ENCODE results near the gene NLRP8.

Gene NLRP8

DNA sequence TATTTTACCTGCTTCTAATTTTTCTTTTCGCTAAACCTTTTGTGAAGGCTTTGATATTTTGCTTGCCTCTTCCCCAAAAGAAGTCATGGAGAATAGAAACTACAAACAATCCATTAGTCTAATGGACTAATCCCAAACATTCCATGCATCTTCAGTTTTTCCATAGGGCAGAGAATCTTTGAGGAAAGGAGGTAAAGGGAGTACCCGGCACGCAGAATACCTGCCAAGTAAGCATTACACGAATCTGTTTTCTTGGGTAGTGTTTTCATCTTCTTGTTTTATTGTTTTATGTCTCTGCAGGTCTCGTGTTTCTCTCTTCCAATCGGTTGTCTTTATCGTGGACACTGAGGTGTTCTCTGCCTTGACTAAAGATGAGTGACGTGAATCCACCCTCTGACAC, at the start of gene NLRP8:
TSS of gene NLRP8 (plus strand) at position 301 of the 400 bp plus-strand sequence.
- TF ChIP-seq, protein P1, sequence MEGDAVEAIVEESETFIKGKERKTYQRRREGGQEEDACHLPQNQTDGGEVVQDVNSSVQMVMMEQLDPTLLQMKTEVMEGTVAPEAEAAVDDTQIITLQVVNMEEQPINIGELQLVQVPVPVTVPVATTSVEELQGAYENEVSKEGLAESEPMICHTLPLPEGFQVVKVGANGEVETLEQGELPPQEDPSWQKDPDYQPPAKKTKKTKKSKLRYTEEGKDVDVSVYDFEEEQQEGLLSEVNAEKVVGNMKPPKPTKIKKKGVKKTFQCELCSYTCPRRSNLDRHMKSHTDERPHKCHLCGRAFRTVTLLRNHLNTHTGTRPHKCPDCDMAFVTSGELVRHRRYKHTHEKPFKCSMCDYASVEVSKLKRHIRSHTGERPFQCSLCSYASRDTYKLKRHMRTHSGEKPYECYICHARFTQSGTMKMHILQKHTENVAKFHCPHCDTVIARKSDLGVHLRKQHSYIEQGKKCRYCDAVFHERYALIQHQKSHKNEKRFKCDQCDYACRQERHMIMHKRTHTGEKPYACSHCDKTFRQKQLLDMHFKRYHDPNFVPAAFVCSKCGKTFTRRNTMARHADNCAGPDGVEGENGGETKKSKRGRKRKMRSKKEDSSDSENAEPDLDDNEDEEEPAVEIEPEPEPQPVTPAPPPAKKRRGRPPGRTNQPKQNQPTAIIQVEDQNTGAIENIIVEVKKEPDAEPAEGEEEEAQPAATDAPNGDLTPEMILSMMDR (IDR thresholded peaks at IDR 0.05), result no peak

DNA sequence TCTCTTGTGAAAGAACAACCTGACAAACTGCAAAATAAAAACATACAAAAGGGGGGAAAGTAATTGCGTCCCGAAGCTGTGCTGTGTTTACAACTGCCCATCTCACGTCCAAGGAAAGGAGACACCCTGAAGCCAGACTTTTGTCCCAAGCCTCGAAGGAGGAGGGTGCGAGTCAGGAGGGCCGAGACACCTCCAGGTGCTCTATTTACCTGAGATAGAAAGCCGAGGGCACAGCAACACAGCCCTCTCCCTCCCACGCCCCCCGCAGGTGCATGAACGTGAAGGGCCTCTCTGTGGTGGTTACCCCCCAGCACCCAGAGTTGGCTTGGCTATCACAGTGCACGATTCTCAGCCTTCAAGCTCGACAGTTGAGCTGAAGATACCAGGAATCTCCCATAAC, 48.7 kb upstream of the NLRP8 start:
- TF ChIP-seq, protein P1 (IDR thresholded peaks at IDR 0.05), result no peak

DNA sequence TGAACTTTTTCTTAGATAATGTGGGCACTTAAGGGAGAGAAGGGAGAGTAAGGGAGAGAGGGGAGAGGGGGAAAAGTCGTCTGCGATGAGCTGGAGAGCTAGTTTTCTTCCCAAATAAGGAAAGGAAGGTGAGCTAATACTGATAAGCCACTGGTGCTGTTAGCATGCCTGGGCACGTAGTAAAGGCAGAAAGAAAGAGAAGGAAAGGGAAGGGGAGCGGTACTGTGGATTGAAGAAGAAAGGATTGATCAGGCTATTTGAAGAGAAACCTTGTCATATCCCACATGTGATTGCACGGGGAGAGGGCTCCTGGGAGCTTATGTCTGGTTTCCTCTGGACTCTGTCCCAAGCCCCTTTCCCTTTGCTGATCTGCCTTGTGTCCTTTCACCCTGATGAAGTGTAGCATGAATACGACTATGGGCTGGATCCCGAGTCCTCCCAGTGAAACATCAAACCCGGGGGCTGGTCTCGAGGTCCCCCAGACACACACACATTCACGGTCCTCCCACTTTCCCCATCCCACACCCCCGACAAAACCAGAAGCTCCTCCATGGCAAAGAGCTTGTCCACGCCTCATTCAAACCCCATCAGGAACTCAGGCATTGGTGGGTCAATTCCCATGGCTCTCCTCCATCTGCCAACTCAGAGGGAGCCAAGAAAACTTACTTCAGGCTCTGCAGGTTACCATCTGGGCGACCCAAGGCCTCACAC, 46.1 kb upstream of the NLRP8 start:
- TF ChIP-seq, protein P1 (IDR thresholded peaks at IDR 0.05), result no peak

DNA sequence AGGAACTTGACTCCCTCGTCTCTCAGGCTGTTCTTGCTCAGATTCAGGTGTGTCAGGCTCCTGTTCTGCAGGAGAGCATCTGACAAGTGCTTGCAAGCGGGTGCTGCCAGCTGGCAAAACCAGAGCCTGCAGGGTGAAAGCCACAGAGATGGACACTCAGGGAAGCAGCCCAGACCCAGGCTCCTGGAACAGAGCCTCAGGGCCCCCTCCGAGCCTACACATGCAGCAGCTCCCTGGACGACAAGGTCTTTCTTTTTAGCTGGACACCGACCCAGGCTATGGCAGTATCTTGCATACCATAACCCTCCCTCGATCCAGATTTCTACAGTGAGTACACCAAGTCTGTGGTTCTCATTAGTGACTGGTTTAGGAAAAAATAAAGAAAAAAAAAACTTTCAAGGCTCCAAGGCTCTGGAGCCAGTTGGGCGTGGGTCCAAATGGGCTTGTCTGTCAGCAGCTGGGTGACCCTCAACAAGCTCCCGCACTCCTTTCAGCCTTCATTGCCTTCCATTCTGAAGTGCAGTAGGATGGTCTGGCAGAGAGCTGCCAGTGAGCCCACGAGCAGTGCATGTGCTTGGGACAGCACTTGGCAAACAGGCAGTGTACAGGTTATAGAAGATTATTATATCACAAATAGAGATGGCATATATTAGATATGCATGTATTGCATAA, 45.4 kb upstream of the NLRP8 start:
- TF ChIP-seq, protein P1 (IDR thresholded peaks at IDR 0.05), result no peak

DNA sequence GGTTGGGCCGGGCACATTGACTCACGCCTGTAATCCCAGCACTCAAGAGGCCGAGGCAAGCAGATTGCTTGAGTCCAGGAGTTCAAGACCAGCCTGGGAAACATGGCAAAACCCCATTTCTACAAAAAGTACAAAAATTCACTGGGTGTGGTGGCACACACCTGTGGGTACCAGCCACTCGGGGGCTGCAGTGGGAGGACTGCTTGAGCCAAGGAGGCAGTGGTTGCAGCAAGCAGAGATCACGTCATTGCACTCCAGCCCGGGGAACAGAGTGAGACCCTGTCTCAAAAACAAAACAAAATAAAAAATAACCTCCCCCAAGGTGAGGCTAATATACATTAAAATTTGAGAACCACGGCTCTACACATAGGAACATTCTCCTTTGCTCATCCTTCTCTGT, 40.3 kb upstream of the NLRP8 start:
- TF ChIP-seq, protein P1 (IDR thresholded peaks at IDR 0.05), result no peak

DNA sequence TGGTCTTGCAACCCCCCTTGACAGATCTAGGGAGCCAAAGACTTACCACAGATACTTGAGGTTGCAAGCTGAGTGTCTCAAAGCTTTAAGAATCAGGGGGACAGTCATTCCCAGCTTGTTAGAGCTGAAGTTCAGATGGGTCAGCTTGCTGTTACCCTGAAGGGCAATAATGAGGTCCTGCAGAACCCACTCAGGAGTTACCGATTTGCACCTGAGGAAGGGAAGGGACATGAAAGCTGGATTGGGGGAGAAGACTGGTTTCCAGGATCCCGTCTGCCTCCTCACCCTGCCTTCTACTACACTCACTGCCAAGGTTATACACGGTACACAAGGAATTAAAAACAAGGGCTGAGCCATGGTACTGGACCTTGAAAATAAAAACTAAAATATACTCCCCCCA, 39.9 kb upstream of the NLRP8 start:
- TF ChIP-seq, protein P1 (IDR thresholded peaks at IDR 0.05), result no peak

DNA sequence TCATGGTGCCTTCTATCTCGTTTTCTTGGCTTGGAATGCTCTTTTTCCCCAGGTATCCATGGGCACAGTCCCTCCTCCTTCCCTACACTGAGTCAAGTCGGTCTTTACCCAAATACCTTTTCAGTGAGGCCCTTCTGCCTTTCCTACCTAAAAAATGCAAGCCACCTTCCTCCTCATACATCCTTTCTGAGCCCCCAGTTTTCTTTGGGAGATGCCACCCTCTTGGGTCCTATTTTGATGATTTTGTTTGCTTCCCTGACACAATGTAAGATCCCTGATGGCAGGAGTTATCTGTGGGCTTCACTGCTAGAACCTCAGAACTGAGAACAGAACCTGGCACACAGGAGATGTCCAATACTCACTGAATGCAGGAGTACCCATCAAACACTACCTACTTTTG, 37.8 kb upstream of the NLRP8 start:
- TF ChIP-seq, protein P1 (IDR thresholded peaks at IDR 0.05), result no peak
